Measurements from ENCODE around the gene NPTN.

The NPTN gene
- 12.8 to 26.8 (median 24.4) reads per million in 4 donors for total RNA-seq

DNA sequence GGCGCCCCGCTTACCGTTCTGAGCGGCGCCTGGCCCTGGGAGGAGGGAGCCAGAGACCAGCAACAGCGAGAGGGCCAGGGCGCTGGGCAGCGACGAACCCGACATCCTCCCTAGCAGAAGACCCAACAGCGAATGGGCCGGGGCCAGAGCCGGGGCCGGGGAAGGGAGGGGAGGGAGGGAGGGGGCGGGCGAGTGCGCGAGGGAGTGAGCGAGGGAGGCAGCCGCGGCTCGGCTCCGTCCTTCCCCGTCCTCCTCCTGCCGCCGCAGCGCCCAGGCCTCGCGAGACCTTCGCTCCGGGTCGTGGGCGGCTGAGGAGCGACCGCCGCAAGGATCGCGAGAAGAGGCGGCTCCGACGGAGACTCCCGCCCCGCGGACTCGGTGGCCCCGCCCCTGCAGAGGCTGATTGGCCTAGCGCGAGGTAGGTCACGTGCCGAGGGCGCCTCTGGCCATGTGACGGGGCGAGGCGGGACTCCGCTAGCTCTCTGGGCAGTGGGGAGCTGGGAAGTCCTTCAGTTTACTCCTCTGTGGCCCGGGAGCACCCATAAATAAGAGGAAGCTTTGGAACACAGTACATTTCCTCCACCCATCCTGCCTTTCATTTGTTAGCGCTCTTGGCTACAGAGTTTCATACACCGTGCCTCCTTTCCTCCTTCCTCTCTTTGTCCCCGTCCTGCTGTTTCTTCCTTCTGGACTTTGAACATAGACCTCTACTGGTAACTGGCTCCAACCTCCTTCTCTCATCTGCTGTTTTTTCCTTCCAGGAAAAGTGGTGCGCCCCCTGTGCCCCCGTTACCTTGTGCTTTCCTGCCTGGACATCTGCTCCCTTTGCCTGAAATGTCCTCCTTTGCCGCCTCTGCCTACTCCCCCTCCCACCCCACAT is at the start of gene NPTN:
TSS of gene NPTN (minus strand) at position 279 of the 880 bp plus-strand sequence. CDS start at position 105, 174 bp downstream.
- DNase-seq = peak; percentile 96 to 98 (median 97)

GRCh38 chr15:73682600-73683090 is 49.5 kb upstream of the NPTN start:
- no peak for DNase-seq

DNA sequence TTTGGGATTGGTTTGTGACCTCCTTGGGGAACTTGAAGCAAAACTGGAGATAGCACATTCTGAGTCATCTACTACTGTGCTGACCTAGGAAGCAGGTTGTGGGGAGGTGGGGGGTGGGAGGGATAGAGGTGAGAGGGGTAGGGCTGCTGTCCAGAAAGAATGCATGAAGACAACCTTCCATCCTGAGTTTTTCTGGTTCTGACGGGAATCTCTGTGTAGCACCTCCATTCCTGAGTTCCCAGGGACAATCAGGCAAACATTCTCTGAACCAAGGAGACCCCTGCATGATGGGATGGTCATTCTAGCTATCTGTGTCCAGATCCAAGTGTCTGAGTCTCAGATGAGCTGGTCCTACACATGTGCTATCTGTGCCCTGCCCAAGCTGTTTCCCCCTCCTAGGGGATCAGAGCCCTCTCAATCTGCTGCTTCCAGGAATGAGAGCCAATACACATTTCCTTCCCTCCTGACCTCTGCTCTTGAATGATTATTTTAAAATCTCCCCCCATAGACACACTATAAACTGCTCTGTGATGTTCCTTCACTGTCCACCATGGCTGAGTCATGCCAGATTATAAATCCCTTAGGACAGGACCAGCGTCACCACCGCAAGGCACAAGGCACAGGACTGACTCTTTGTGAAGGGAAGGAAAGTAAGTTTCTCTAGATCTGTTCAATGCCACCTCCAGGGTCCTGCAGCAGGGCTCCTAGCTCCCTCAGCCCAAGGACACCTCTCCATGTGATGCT is 48.8 kb upstream of the NPTN start:
- no peak for DNase-seq

GRCh38 chr15:73681063-73681462 is 47.9 kb upstream of the NPTN start:
- no peak for DNase-seq

- DNase-seq = no peak
Observed at GRCh38 chr15:73680549-73680948, 47.4 kb upstream of the NPTN start.

DNA sequence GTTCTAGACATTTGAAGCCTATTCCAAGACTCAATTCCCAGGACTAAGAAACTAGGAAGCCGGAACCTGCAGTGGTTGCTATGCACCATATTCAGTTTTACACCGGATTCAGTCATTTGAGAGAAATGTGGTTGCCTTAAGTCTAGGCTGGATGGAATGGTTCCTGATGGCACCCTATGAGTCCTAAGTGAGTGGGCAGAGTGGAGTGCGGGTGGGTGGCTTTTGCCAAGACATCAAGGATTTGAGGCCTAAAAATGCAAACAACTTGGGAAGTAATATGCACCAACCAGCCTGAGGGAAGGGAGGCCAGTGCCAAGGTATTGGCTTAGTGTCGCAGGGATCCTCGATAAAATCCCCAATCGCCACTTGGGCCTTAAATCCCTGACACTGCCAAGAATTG is 46.8 kb upstream of the NPTN start:
- no peak for DNase-seq

- no peak for DNase-seq
Observed at GRCh38 chr15:73679180-73679579, 46.0 kb upstream of the NPTN start.

DNA sequence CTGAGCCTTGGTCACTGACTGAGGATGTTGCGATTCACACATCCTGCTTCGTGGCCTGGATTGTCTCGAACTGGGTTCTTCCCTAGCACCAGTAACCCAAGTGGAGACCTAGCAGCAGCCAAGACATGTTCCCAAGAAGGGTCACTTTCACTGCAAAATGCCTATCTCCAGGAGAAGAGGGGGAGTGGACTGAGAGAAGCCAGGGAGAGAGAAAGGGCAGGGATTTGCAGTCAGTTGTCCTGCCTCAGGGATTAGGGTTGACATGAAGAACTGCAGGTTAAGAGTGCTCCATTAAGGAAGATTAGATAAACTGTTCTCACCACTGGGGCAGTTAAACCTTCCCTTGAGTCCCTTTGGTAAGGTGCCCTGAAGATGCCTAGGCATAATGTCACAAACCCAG is 45.3 kb upstream of the NPTN start:
- DNase-seq = no peak

- no peak for DNase-seq
Observed at GRCh38 chr15:73677733-73678132, 44.5 kb upstream of the NPTN start.

GRCh38 chr15:73677146-73677607 is 44.0 kb upstream of the NPTN start:
- peak in 4 of 5 donors; percentile 31 to 55 (median 36) for DNase-seq

DNA sequence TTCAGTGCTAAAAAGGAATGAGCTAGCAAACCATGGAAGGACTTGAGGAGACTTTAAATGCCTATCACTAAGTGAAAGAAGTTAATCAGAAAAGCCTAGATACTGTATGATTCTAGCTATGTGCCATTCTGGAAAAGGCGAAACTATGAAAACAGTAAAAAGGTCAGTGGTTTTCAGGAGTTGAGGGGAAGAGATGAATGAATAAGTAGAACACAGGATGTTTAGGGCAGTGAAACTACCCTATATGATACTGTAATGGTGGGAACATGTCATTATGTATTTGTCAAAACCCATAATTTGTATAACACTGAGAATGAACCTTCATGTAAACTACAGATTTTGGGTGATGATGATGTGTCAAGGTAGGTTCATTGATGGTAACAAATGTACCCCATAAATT is 41.4 kb upstream of the NPTN start:
- DNase-seq = no peak

- DNase-seq = no peak
Observed at GRCh38 chr15:73660455-73660854, 27.3 kb upstream of the NPTN start.

GRCh38 chr15:73658645-73659044 is 25.5 kb upstream of the NPTN start:
- no peak for DNase-seq

GRCh38 chr15:73655724-73656123 is 22.5 kb upstream of the NPTN start:
- DNase-seq = no peak

- no peak for DNase-seq
Observed at GRCh38 chr15:73654659-73655058, 21.5 kb upstream of the NPTN start.

GRCh38 chr15:73650416-73651126 is 17.4 kb upstream of the NPTN start:
- peak in 1 of 5 donors; percentile 38 for DNase-seq

DNA sequence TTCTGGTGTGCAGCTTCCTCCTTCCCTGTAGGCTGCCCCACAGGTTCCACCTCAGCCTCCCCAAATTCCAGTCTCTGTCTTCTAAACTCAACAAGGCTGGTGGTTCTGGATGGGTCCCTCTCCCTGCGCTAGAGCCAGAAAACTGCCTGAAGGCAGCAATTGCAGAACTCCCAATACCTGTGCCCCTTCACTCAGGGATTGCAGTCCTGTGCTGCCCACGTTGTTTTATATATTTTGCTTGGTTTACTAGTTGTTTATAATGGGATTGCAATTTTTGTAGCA is 14.8 kb upstream of the NPTN start:
- no peak for DNase-seq

GRCh38 chr15:73647259-73648013 is 14.2 kb upstream of the NPTN start:
- no peak for DNase-seq

GRCh38 chr15:73639464-73639863 is 6.3 kb upstream of the NPTN start:
- DNase-seq = peak in 1 of 5 donors; percentile 9

DNA sequence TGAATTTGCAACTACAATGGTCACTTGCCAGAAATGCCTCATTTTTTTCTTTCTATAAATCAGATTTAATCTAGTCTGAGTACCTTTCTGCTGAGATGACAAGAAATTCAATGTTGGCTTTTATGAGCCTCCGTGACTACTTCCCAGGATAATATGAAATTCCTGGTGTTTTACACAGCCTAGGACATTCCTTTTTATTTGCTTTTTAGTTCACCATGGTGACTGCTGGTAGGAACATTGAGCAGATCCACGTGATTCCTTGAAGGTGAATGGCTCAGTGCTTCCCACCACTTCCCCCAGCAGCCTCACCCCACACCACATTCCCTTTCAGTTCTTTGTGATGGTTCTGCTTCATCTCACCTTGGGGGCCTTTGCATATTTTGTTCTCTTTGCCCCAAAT is 4.3 kb upstream of the NPTN start:
- no peak for DNase-seq

- no peak for DNase-seq
Observed at GRCh38 chr15:73633991-73634495, 854 bp upstream of the NPTN start.

DNA sequence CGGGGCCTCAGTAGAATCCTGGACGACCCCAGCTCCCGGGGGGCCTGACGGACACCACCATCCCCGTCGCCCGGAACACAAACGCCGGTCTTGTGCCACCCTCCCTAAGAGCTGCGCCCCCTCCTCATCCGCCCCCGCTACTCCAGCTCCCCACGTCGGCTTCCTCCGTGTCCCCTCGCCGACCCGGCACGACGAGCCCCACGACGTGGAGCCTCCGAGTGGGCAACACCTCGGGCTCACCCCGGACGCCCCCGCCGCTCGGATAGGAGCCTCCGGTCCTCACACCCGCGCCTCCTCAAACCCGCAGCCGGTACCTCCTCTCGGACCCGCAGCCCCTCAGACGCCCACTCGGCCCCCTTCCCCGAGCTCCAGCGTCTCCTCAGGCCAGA is 525 bp downstream of the NPTN start:
- DNase-seq = peak in 2 of 5 donors; percentile 9 to 19
